Astrocyte of the spinal cord (primary cell): ENCODE data around the gene ABTB1.

Experiments used
- DNase-seq: peaks from one replicate; pipeline ENCODE4 v3.0.0; 2011; ENCODE audit warnings: low read depth, low spot score
- H3K4me3 ChIP-seq: 2 replicates; pipeline ENCODE4 v1.5.1; 2011; ENCODE audit warnings: low read depth, mild to moderate bottlenecking, low read length, moderate library complexity
- CTCF ChIP-seq: IDR thresholded peaks from 2 replicates; pipeline ENCODE4 v1.5.1; 2012; ENCODE audit warnings: low read depth, mild to moderate bottlenecking, low read length, inconsistent platforms
- in situ Hi-C: cut with HindIII; loops from 2 replicates; pipeline ENCODE4 v1.10.0; 2017; ENCODE audit warnings: low sequenced_read_pairs

ABTB1 gene

GRCh38 chr3:127640042-127640355 lies 32.8 kb upstream of the ABTB1 start:
- DNase-seq = no peak
- in situ Hi-C loops = no loop called here
- no peak for TF ChIP-seq CTCF

GRCh38 chr3:127644641-127645370 lies 27.9 kb upstream of the ABTB1 start:
- in situ Hi-C loops = no loop called here
- TF ChIP-seq CTCF = no peak
- no peak overlapping the region for H3K4me3 ChIP-seq
- no peak for DNase-seq

More at GRCh38 chr3:127640042-127640355, 32.8 kb upstream of the ABTB1 start:
- H3K4me3 ChIP-seq = no peak overlapping the region

- no peak for DNase-seq
- TF ChIP-seq CTCF = no peak
- H3K4me3 ChIP-seq = no peak overlapping the region
- in situ Hi-C loops = no loop called here
Observed at GRCh38 chr3:127645371-127646015, 27.3 kb upstream of the ABTB1 start.

GRCh38 chr3:127646501-127647046 lies 26.2 kb upstream of the ABTB1 start:
- H3K4me3 ChIP-seq = no peak overlapping the region
- no peak for TF ChIP-seq CTCF
- in situ Hi-C loops = no loop called here
- no peak for DNase-seq

GRCh38 chr3:127647166-127647844 lies 25.4 kb upstream of the ABTB1 start:
- in situ Hi-C loops = no loop called here
- no peak for DNase-seq
- H3K4me3 ChIP-seq = no peak overlapping the region
- TF ChIP-seq CTCF = no peak

- H3K4me3 ChIP-seq = no peak overlapping the region
- no peak for DNase-seq
- in situ Hi-C loops = no loop called here
- no peak for TF ChIP-seq CTCF
Observed at GRCh38 chr3:127647845-127648204, 24.9 kb upstream of the ABTB1 start.
